Measurements from ENCODE around the gene OR6B1. TPM values are rescaled to one million over a fixed set of nuclear protein-coding genes. Genes with fewer than 3 reads are reported as not detected.

Gene OR6B1
- total RNA-seq, 1 experiment from 2014 or later = not detected

DNA sequence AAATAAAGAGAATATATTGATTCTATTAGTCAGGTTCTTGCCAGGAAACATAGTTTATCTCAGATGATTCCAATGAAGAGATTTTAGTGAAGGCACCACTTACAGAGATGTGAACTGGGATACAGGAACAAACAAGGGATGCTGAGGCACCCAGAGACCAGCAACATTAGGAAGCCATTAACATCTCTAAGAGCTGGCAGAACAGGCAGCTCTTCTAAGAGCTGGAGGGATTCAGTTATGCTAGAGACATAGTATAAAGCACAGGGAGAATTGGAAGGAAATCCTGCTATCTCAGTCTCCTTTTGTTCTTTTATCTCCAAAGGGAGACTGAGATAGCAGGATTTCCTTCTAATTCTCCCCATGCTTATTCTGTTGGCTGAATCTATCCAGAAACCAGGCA, 22.0 kb downstream of the OR6B1 start:
- H3K4me1 Mint-ChIP-seq = peaks cover 6% of the 10 kb centered on the region; the same call in 1 of the 2 replicates
- no peak overlapping the region for H3K4me3 Mint-ChIP-seq
- TF ChIP-seq ESRRA (CRISPR knock-in tag; IDR thresholded peaks at IDR 0.05; ENCODE audit: borderline replicate concordance) (no peak), RELA (CRISPR knock-in tag; IDR thresholded peaks at IDR 0.05; ENCODE audit: borderline replicate concordance) (no peak), MYBL2 (CRISPR knock-in tag; IDR thresholded peaks at IDR 0.05) (no peak), GRHL2 (CRISPR knock-in tag; IDR thresholded peaks at IDR 0.05; ENCODE audit: insufficient replicate concordance, severe bottlenecking) (no peak), CREM (CRISPR knock-in tag; IDR thresholded peaks at IDR 0.05) (no peak), EMX1 (CRISPR knock-in tag; IDR thresholded peaks at IDR 0.05) (no peak), PRRX2 (CRISPR knock-in tag; IDR thresholded peaks at IDR 0.05) (no peak)
- TF ChIP-seq, protein P1, sequence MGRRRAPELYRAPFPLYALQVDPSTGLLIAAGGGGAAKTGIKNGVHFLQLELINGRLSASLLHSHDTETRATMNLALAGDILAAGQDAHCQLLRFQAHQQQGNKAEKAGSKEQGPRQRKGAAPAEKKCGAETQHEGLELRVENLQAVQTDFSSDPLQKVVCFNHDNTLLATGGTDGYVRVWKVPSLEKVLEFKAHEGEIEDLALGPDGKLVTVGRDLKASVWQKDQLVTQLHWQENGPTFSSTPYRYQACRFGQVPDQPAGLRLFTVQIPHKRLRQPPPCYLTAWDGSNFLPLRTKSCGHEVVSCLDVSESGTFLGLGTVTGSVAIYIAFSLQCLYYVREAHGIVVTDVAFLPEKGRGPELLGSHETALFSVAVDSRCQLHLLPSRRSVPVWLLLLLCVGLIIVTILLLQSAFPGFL (CRISPR knock-in tag; IDR thresholded peaks at IDR 0.05; ENCODE audit: borderline replicate concordance) = no peak
- TF ChIP-seq, protein P2, sequence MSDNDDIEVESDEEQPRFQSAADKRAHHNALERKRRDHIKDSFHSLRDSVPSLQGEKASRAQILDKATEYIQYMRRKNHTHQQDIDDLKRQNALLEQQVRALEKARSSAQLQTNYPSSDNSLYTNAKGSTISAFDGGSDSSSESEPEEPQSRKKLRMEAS (CRISPR knock-in tag; IDR thresholded peaks at IDR 0.05) = no peak
- TF ChIP-seq, protein P3, sequence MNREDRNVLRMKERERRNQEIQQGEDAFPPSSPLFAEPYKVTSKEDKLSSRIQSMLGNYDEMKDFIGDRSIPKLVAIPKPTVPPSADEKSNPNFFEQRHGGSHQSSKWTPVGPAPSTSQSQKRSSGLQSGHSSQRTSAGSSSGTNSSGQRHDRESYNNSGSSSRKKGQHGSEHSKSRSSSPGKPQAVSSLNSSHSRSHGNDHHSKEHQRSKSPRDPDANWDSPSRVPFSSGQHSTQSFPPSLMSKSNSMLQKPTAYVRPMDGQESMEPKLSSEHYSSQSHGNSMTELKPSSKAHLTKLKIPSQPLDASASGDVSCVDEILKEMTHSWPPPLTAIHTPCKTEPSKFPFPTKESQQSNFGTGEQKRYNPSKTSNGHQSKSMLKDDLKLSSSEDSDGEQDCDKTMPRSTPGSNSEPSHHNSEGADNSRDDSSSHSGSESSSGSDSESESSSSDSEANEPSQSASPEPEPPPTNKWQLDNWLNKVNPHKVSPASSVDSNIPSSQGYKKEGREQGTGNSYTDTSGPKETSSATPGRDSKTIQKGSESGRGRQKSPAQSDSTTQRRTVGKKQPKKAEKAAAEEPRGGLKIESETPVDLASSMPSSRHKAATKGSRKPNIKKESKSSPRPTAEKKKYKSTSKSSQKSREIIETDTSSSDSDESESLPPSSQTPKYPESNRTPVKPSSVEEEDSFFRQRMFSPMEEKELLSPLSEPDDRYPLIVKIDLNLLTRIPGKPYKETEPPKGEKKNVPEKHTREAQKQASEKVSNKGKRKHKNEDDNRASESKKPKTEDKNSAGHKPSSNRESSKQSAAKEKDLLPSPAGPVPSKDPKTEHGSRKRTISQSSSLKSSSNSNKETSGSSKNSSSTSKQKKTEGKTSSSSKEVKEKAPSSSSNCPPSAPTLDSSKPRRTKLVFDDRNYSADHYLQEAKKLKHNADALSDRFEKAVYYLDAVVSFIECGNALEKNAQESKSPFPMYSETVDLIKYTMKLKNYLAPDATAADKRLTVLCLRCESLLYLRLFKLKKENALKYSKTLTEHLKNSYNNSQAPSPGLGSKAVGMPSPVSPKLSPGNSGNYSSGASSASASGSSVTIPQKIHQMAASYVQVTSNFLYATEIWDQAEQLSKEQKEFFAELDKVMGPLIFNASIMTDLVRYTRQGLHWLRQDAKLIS (CRISPR knock-in tag; IDR thresholded peaks at IDR 0.05; ENCODE audit: borderline replicate concordance) = no peak
- TF ChIP-seq, protein P4, sequence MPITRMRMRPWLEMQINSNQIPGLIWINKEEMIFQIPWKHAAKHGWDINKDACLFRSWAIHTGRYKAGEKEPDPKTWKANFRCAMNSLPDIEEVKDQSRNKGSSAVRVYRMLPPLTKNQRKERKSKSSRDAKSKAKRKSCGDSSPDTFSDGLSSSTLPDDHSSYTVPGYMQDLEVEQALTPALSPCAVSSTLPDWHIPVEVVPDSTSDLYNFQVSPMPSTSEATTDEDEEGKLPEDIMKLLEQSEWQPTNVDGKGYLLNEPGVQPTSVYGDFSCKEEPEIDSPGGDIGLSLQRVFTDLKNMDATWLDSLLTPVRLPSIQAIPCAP (CRISPR knock-in tag; IDR thresholded peaks at IDR 0.05) = no peak
- H3K27ac Mint-ChIP-seq = no peak overlapping the region
- DNase-seq (ENCODE audit: low spot score) = no peak
- ChIA-PET POLR2A (interaction anchor here (0.5 to 0.8 kb wide), 3 partner anchors 8 to 139 kb away, joined by 3 read pairs; no protein-coding TSS in a partner anchor), CTCF (interaction anchor here (0.9 to 1.7 kb wide), 5 partner anchors 41 to 137 kb away, joined by 3 to 5 read pairs (median 4); no protein-coding TSS in a partner anchor)
- ATAC-seq = peak; percentile 67
- H3K9me3 Mint-ChIP-seq = peaks cover 6% of the 10 kb centered on the region
- H3K36me3 Mint-ChIP-seq = no peaks in the 10 kb centered on the region; the same call in 1 of the 2 replicates
- no peaks in the 10 kb centered on the region for H3K27me3 Mint-ChIP-seq (ENCODE audit: low read depth)

DNA sequence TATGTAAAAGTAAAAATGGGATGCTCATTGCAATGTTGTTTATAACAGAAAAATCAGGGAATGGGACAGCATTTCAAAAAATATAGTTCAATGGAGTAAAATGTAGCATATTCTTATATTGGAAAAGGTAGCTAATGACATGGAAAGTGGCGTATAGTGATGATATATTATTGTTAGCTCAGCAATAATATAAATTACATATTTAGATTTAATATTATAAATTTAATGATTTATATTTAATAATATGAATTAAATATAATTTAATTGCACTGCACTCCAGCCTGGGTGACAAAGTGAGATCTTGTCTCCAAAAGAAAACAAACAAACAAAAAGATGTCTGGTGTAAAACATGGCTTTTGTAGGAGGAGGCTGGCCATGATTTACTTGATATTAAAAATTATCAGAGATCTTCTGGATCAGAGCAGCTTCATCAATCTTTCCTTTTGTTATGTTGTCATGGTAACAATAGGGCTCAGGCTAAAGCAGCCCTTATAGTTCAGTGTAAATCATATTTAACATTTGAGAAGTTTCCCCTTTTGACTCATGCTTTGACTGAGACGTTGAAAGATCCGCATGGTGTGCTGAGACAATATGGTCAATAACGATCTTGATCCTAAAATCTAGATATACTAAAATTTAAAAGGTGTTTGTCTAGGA, 23.2 kb downstream of the OR6B1 start:
- H3K27ac Mint-ChIP-seq = no peak overlapping the region
- H3K9me3 Mint-ChIP-seq = peaks cover 6% of the 10 kb centered on the region
- peaks cover 6% of the 10 kb centered on the region; the same call in 1 of the 2 replicates for H3K4me1 Mint-ChIP-seq
- ChIA-PET POLR2A (interaction anchor here (0.8 kb wide), 1 partner anchor 25 kb away, joined by 3 read pairs; no protein-coding TSS in a partner anchor), CTCF (interaction anchor here (0.9 to 1.4 kb wide), 3 partner anchors 40 to 130 kb away, joined by 3 to 4 read pairs (median 4); no protein-coding TSS in a partner anchor)
- no peaks in the 10 kb centered on the region; the same call in 1 of the 2 replicates for H3K36me3 Mint-ChIP-seq
- DNase-seq (ENCODE audit: low spot score) (no peak), ATAC-seq (no peak)
- no peaks in the 10 kb centered on the region for H3K27me3 Mint-ChIP-seq (ENCODE audit: low read depth)
- no peak for TF ChIP-seq ZNF263 (CRISPR knock-in tag; IDR thresholded peaks at IDR 0.05; ENCODE audit: low read depth)
- peak; percentile 87 for TF ChIP-seq HMGA2 (CRISPR knock-in tag; IDR thresholded peaks at IDR 0.05)
- TF ChIP-seq TCF7 (CRISPR knock-in tag; IDR thresholded peaks at IDR 0.05; ENCODE audit: low read depth) = no peak
- no peak overlapping the region for H3K4me3 Mint-ChIP-seq

DNA sequence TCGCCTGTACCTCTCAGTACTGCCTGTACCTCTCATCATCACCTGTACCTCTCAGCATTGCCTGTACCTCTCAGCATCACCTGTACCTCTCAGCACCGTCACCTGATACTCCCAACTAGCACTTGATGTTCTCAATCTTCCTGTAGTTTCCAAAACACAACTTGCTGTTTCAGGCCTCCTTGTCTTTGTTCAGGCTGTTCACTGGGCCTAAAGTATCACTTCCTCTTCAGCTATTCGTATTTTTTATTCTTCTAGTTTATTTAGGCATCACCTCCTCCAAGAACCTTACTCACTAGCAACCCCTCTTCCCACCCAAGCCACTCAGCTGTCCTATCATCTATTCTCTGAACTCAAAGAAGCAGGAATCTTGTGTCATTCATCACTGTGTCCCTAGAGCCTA, 24.1 kb downstream of the OR6B1 start:
- Mint-ChIP-seq H3K27me3 (ENCODE audit: low read depth) (no peaks in the 10 kb centered on the region), H3K36me3 (no peaks in the 10 kb centered on the region), H3K4me3 (no peak overlapping the region), H3K27ac (no peak overlapping the region), H3K9me3 (no peaks in the 10 kb centered on the region), H3K4me1 (peaks cover 6% of the 10 kb centered on the region; the same call in 1 of the 2 replicates)
- ATAC-seq (no peak), DNase-seq (ENCODE audit: low spot score) (no peak)
- POLR2A ChIA-PET = no interaction called here
- CTCF ChIA-PET = no interaction called here
- TF ChIP-seq CBFB (CRISPR knock-in tag; IDR thresholded peaks at IDR 0.05; ENCODE audit: low read depth) = no peak
- TF ChIP-seq, protein P5, sequence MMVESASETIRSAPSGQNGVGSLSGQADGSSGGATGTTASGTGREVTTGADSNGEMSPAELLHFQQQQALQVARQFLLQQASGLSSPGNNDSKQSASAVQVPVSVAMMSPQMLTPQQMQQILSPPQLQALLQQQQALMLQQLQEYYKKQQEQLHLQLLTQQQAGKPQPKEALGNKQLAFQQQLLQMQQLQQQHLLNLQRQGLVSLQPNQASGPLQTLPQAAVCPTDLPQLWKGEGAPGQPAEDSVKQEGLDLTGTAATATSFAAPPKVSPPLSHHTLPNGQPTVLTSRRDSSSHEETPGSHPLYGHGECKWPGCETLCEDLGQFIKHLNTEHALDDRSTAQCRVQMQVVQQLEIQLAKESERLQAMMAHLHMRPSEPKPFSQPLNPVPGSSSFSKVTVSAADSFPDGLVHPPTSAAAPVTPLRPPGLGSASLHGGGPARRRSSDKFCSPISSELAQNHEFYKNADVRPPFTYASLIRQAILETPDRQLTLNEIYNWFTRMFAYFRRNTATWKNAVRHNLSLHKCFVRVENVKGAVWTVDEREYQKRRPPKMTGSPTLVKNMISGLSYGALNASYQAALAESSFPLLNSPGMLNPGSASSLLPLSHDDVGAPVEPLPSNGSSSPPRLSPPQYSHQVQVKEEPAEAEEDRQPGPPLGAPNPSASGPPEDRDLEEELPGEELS (CRISPR knock-in tag; IDR thresholded peaks at IDR 0.05) = no peak
- no peak for TF ChIP-seq CREM (CRISPR knock-in tag; IDR thresholded peaks at IDR 0.05)
- TF ChIP-seq, protein P6, sequence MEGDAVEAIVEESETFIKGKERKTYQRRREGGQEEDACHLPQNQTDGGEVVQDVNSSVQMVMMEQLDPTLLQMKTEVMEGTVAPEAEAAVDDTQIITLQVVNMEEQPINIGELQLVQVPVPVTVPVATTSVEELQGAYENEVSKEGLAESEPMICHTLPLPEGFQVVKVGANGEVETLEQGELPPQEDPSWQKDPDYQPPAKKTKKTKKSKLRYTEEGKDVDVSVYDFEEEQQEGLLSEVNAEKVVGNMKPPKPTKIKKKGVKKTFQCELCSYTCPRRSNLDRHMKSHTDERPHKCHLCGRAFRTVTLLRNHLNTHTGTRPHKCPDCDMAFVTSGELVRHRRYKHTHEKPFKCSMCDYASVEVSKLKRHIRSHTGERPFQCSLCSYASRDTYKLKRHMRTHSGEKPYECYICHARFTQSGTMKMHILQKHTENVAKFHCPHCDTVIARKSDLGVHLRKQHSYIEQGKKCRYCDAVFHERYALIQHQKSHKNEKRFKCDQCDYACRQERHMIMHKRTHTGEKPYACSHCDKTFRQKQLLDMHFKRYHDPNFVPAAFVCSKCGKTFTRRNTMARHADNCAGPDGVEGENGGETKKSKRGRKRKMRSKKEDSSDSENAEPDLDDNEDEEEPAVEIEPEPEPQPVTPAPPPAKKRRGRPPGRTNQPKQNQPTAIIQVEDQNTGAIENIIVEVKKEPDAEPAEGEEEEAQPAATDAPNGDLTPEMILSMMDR (IDR thresholded peaks at IDR 0.05) = no peak
- TF ChIP-seq GABPB1 (CRISPR knock-in tag; IDR thresholded peaks at IDR 0.05) = no peak
- no peak for TF ChIP-seq ZNF396 (CRISPR knock-in tag; IDR thresholded peaks at IDR 0.05; ENCODE audit: borderline replicate concordance)
- TF ChIP-seq, protein P7, sequence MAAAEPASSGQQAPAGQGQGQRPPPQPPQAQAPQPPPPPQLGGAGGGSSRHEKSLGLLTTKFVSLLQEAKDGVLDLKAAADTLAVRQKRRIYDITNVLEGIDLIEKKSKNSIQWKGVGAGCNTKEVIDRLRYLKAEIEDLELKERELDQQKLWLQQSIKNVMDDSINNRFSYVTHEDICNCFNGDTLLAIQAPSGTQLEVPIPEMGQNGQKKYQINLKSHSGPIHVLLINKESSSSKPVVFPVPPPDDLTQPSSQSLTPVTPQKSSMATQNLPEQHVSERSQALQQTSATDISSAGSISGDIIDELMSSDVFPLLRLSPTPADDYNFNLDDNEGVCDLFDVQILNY (CRISPR knock-in tag; IDR thresholded peaks at IDR 0.05) = no peak
- no peak for TF ChIP-seq JAZF1 (CRISPR knock-in tag; IDR thresholded peaks at IDR 0.05)

All from WTC11 (cell line).